Left cardiac atrium (tissue), 4 donors: ENCODE results near the gene ZNF600. TPM values are rescaled to one million over a fixed set of nuclear protein-coding genes. Genes with fewer than 3 reads are reported as not detected.
"Not testable (repeated sequence)": the region's sequence is repeated elsewhere in the genome, so short reads cannot be mapped to it uniquely, and the experiment has no call there.

ENCODE experiments used
- ATAC-seq, 2 donors: fragments of 200-7000 bp; cut with Tn5 transposase; one replicate each; pipeline ENCODE4 v1.9.1; 2020; ENCODE audit warnings: mild to moderate bottlenecking in 2 of 2, moderate library complexity in 2 of 2
- DNase-seq: peaks from one replicate; pipeline ENCODE4 v3.0.0-alpha.2; 2020
- intact Hi-C, 2 donors: fragments of 100-400 bp; cut with DNase I; formaldehyde crosslinking; loops; one replicate each; pipeline versions ENCODE4 v1.14.1 to v1.15.1; 2022 to 2023
- total RNA-seq, 2 donors: library from RNA; stranded (reverse); fragmentation: NEBNext Ultra II Directional; extraction: Animal tissue kit (Norgen Biotek cat#: 25700); gene quantifications; one replicate each; pipeline ENCODE4 v1.2.1, GENCODE V29; 2021
- donor health status: DM: no; HTN: yes; CAD: no.
- donor health status: DM: no; HTN: yes; CAD: no; lungs with severe emphysema.
- donor health status: DM: yes; HTN: yes; CAD: no.
- donor health status: Dilated cardiomyopathy.

The ZNF600 gene
- total RNA-seq, 2 donors from 2014 or later, result 3.9 to 4.4 TPM

DNA sequence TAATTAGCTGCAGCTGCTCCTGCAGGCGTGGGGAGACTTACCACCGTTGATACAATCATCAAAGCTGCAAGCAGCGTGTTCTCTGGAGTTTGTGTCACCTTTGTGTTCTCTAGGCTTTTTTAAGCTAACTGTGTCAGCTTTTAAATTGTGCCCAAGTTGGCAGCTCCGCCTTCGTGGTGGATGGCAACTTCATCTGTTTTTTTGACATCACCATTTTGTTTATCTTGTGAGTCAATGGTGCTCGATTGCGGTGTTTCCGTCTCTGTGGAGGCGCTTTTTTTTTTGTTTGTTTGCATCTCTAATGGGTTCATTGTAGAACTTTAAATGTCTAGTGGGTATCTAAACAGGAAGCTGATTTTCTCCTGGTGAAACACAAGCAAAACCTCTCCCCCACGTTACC, 40.7 kb downstream of the ZNF600 start:
- not testable (repeated sequence) for DNase-seq, ATAC-seq
- intact Hi-C loops, result loop anchor here (5.0 to 10.0 kb wide), 2 partner anchors 491 to 499 kb away; no protein-coding TSS in a partner anchor

GRCh38 chr19:52743091-52743490, 43.5 kb downstream of the ZNF600 start:
- intact Hi-C loops, result loop anchor here in 1 of 2 donors (10.0 kb wide), 1 partner anchor 488 kb away; no protein-coding TSS in a partner anchor
- DNase-seq (no peak), ATAC-seq (no peak)

DNA sequence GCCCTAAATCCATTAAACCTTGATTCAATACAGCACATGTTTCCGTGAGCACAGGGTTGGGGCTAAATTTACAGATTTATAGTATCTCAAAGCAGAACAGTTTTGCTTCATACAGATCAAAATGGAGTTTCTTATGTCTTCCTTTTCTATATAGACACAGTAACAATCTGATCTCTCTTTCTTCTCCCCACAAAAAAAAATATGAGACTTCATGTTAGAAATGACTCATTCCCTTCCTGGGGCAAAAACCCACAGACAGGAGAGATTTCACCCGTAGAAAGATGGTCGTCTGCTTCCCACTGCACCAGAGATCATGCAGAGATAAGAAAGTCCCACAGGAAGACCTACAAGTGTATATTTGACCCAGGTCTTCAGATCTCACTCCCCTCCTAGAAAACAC, 44.1 kb downstream of the ZNF600 start:
- DNase-seq (no peak), ATAC-seq (no peak)
- intact Hi-C loops, result loop anchor here in 1 of 2 donors (10.0 kb wide), 1 partner anchor 488 kb away; no protein-coding TSS in a partner anchor

DNA sequence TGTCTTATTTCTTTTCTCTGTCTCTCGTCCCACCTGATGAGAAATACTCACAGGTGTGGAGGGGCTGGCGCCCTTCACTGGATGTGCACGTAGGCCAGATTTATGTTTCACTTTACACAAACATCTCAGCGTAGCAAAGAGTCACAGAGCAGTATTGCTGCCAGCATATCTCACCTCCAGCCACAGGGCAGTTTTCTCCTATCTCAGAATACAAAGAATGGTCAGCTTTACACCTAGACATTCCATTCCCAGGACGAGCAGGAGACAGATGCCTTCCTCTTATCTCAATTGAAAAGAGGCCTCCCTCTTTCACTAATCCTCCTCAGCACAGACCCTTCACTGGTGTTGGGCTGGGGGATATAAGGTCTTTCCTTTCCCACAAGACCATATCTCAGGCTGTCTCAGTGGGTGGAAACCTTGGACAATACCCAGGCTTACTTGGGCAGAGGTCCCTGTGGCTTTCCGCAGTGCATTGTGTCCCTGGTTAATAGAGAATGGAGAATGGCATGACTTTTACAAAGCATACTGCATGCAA, 44.6 kb downstream of the ZNF600 start:
- ATAC-seq (no peak), DNase-seq (no peak)
- intact Hi-C loops, result loop anchor here in 1 of 2 donors (10.0 kb wide), 1 partner anchor 487 kb away; no protein-coding TSS in a partner anchor

- not testable (repeated sequence) for DNase-seq, ATAC-seq
- intact Hi-C loops, result loop anchor here in 1 of 2 donors (10.0 kb wide), 1 partner anchor 487 kb away; no protein-coding TSS in a partner anchor
Observed at GRCh38 chr19:52741371-52741770, 45.2 kb downstream of the ZNF600 start.

- intact Hi-C loops, result loop anchor here in 1 of 2 donors (5.0 kb wide), 1 partner anchor 47 kb away; no protein-coding TSS in a partner anchor
- ATAC-seq (no peak), DNase-seq (no peak)
Observed at GRCh38 chr19:52739576-52739975, 47.0 kb downstream of the ZNF600 start.

GRCh38 chr19:52735734-52736133, 50.9 kb downstream of the ZNF600 start:
- DNase-seq (peak; percentile 90), ATAC-seq (peak; percentile 42 to 68)
- intact Hi-C loops, result loop anchor here in 1 of 2 donors (5.0 kb wide), 1 partner anchor 43 kb away; no protein-coding TSS in a partner anchor

DNA sequence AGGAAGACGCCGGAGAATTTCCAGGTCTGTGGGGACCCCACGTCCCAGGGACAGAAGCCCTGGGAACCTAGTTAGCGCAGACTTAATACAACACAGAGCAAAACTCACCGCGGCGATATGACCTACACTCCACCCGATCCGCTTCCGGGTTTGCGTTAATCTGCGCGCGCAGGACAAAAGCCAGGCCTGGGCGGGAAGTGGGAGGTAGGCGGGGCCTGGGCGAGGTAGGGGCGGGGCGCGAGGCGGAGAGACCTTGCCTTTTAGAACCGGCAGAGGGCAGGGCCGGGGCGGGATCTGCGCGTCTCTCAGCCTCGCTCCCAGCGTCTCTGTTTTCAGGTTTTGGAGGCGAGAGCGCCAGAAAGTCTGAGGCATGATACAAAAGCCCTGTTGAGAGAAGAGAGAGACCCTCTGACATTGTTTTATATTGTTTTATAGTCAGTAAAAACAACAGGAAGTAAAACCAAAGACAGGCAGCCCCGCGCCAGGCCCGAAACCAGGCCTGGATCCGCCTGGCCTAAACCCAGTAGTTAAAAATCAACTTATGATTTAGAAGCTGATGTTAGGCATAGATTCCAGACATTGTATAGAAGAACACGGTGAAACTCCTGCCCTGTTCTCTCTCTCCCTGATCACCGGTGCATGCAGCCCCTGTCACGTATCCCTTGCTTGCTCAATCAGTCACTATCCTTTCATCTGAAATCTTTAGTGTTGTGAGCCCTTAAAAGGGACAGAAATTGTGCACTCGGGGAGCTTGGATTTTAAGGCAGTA, 51.5 kb downstream of the ZNF600 start, which contains the start of gene ZNF611:
Gene ZNF611 (minus strand): TSS at position 152 of the 769 bp plus-strand sequence. CDS start 19,150 bp downstream, outside the sequence.
- ATAC-seq (peak; percentile 99), DNase-seq (peak; percentile 99)
- intact Hi-C loops, result loop anchor here in 1 of 2 donors (5.0 kb wide), 1 partner anchor 43 kb away; no protein-coding TSS in a partner anchor

DNA sequence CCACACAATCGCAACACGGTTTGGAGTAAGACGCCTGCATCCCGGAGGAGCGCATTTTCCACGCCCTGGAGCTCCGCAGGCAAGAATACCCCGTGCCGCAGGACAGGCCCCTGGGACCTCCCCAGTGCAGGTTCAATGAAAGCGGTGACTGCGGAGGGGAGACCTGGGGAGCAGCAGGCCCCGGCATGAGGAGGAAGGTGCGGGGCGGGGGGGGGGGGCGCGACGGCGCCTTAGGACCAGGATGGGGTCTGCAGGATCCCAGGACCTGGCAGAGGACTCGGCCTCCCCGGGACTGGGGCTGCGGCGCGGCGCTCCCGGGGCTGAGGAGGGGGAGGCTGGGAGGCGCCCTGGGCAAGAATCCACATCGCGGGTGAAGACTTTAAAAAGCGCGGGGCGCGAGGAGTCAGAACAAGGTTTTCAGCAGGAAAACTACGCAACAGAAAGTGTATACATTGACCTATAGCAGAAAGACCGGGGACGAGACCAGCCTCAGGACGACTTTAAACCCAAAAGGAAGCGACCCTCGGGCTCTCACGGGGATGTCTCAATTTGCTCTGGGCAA, 52.2 kb downstream of the ZNF600 start:
- intact Hi-C loops, result no loop called here

DNA sequence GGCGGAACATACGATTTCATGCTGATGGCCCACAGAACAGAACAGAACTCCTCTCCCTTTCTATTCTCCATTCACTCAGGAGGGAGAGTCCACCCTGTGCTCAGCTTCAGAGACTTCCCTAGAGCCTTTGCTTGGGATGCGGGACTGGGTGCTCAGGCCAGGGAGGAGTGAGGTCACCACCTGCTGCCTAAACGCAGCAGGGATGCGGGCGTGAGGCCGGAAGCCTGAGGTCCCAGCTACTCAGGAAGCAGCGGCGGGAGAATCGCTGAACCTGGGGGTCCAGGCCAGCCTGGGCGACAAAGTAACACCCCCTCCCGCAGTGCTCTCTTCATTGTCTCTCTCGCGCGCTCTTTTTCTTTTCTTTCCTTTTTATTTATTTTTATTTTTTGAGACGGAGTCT, 60.5 kb downstream of the ZNF600 start:
- DNase-seq, ATAC-seq, intact Hi-C loops: not testable (repeated sequence)

More for the DNA sequence above, 52.2 kb downstream of the ZNF600 start:
- DNase-seq (peak; percentile 44), ATAC-seq (peak; percentile 19 to 50)

DNA sequence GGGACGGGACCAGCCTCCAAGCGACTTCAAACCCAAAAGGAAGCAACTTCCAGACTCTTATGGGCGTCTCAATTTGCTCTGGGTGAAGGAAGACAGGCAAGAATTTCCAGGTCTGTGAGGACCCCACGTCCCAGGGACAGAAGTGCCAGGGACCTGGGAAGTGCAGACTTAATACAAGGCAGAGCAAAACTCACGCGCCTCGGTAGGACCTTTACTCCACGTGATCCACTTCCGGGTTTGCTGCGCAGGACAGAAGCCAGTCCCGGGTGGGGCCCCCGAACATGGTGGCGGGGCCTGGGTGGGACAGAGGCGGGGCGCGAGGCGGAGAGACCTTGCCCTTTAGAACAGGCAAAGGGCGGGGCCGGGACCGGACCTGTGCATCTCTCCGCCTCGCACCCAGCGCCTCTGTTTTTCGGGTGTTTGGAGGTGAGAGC, 61.0 kb downstream of the ZNF600 start:
- no peak for ATAC-seq
- intact Hi-C loops, result no loop called here
- DNase-seq, result no peak

DNA sequence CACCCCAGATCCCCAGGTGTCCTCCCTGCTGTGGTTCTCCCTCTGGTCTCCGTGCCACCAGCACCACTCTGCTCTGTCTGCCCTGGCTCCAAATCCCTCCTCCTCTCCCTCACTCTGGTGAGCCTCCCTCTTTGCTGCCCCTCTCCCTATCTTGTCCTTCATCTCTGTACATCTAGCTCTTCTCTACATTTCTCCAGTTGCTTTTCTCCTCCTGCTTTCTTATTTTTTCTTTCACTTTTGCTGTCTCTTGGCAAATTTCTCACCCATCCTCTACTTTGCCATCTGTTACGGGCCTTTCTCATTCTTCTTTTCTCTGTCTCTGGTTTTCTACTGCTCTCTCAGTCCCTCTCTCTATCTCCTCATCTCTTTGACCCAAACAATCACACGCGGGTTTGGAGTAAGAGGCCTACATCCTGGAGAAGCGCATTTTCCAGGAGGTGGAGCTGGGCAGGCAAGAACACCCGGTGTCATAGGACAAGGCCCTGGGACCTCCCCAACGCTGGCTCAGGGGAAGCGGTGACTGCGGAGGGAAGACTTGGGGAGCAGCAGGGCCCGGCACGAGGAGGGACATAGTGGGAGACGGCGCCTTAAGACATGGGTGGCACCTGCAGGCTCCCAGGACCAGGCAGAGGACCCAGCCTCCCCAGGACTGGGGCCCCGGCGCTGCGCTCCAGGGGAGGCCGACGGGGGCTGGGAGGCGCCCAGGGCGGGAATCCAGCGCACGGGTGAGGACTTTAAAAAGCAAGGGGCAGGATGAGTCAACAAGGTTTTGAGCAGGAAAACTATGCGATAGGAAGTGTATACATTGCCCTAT, 61.7 kb downstream of the ZNF600 start:
- ATAC-seq (no peak), DNase-seq (no peak)
- intact Hi-C loops, result no loop called here

DNA sequence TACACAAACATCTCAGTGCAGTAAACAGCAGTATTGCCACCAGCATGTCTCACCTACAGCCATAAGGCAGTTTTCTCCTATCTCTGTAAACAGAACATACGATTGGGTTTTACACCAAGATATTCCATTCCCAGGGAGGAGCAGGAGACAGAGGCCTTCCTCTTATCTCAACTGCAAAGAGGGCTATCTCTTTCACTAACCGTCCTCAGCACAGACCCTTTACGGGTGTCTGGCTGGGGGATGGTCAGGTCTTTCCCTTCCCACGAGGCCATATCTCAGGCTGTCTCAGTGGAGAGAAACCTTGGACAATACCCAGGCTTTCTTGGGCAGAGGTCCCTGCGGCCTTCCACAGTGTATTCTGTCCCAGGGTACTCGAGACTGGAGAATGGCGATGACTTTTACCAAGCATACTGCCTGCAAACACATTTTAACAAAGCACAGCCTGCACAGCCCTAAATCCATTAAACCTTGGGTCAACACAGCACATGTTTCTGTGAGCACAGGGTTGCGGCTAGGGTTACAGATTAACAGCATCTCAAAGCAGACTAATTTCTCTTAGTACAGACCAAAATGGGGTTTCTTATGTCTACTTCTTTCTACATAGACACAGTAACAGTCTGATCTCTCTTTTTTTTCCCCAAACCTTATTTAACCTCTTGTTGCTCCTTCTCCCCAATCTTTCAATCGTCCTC, 62.5 kb downstream of the ZNF600 start:
- intact Hi-C loops, ATAC-seq, DNase-seq: not testable (repeated sequence)

DNA sequence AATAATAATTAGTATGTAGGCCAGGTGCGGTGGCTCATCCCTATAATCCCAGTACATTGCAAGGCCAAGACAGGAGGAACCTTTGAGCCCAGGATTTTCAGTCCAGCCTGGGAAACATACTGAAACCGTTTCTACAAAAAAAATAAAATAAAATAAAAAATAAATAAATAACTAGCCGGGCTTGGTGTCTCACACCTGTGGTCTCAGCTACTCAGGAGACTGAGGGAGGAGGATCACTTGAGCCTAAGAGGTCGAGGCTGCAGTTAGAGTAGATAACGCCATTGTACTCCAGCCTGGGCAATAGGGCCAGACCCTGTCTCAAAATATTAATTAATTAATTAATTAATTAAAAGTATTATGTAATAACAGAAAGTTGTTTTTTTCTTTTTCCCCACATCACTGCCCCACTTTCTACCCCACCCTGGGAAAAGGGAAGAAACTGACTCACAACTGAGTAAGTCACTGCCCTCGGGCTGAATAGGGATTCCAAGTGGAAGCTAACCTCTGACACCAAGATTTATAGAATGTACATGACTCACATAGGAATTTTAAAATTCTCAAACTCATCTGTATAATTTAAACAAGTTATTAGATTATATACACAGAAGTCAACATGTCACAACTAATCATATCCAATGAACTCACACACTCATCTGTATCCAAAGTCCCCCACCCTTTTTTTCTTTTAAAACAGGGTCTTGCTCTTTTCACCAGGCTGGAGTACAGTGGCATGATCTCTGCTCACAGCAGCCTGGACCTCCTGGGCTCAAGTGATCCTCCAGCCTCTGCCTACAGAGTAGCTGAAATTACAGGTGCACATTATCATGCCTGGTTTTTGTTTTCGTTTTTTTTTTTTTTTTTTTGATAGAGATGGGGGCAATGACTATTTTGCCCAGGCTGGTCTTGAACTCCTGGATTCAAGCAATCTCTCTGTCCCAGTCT, 64.3 kb downstream of the ZNF600 start:
- ATAC-seq (no peak), DNase-seq (no peak)
- intact Hi-C loops, result no loop called here

- ATAC-seq, DNase-seq, intact Hi-C loops: not testable (repeated sequence)
Observed at GRCh38 chr19:52720541-52720940, 66.0 kb downstream of the ZNF600 start.

DNA sequence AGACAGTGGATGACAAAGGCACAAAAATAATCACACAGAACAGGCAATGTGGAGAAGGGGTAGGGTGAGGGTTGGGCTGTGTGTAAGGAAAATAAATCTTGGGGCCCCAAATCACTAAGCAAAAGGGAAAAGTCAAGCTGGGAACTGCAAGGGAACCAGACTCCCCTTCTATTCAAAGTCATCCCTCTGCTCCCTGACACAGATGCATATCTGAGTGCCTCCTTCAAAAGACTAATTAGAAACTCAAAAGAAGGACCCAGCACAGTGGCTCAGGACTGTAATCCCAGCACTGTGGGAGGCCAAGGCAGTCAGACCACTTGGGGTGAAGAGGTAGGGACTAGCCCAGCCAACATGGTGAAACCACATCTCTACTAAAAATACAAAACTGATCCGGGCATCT, 70.1 kb downstream of the ZNF600 start:
- intact Hi-C loops, result no loop called here
- no peak for DNase-seq
- ATAC-seq, result no peak

DNA sequence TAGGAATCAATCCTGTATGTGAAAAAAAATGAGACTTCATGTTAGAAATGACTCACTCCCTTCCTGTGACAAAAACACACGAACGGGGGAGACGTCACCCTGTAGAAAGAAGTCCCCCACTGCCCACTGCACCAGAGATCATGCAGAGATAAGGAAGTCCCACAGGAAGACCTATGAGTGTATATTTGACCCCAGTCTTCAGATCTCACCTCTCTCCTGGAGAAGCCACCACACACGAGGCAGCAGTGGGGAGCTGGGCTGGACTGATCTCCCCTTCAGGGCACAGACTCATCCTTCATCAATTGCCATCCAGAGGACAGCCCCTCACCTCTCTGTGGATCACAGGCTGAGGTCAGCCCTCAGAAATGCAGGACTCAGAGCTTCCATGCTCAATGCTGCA, 70.7 kb downstream of the ZNF600 start:
- DNase-seq, ATAC-seq, intact Hi-C loops: not testable (repeated sequence)
